ENCODE data around the gene CYP19A1. TPM values are rescaled to one million over a fixed set of nuclear protein-coding genes. Genes with fewer than 3 reads are reported as not detected.
A peak's percentile ranks its signal among the peaks of the same experiment; 100 is the strongest.

Gene CYP19A1
- total RNA-seq, 6 experiments from 2014 or later, result 0.57 TPM; not detected in 5

DNA sequence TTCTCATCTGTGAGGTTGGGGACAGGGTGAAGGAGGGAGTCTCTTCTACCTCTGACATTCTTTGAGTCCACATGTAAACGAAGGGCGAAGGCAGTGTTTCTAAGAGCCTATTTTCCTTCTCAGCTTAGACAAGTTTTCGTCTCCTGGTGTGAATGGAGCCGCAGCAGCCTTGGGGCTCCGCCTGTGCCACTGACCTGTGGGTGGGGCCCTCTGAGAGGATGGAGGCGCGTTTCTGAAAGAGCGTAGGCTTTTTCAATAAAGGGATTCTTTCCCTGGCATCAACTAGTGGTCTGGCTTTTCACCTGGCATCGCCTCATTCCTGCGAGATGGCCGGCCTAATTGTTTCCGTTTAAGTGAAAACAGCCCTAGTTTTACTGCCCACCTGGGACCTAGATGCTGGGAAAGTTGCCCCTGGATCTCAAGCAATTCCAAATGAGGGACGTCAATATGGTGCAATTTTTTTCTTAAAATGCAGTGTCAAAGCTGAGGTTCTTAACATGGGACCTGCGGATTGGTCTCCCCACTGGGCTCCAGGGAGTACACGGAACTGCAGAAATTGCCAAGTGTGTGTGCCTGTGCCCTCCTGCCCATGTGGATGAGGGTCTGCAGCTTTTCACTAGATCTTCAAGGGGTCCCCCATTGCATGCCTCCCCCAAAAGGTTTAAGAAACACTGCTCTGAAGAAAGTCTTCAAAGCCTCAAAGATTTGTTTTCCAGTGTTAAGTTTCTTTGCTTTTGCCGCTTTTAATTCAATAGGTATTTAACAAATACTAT lies 4.0 kb upstream of the CYP19A1 start:
- TF ChIP-seq, protein P1, sequence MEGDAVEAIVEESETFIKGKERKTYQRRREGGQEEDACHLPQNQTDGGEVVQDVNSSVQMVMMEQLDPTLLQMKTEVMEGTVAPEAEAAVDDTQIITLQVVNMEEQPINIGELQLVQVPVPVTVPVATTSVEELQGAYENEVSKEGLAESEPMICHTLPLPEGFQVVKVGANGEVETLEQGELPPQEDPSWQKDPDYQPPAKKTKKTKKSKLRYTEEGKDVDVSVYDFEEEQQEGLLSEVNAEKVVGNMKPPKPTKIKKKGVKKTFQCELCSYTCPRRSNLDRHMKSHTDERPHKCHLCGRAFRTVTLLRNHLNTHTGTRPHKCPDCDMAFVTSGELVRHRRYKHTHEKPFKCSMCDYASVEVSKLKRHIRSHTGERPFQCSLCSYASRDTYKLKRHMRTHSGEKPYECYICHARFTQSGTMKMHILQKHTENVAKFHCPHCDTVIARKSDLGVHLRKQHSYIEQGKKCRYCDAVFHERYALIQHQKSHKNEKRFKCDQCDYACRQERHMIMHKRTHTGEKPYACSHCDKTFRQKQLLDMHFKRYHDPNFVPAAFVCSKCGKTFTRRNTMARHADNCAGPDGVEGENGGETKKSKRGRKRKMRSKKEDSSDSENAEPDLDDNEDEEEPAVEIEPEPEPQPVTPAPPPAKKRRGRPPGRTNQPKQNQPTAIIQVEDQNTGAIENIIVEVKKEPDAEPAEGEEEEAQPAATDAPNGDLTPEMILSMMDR (IDR thresholded peaks at IDR 0.05), result no peak
- no peak for DNase-seq
- Mint-ChIP-seq H3K27ac (no peak overlapping the region), H3K27me3 (ENCODE audit: insufficient read depth) (peaks cover 32% of the 10 kb centered on the region), H3K9me3 (no peaks in the 10 kb centered on the region), H3K36me3 (ENCODE audit: low read depth) (no peaks in the 10 kb centered on the region), H3K4me1 (ENCODE audit: low read depth) (no peaks in the 10 kb centered on the region), H3K4me3 (no peak overlapping the region)

DNA sequence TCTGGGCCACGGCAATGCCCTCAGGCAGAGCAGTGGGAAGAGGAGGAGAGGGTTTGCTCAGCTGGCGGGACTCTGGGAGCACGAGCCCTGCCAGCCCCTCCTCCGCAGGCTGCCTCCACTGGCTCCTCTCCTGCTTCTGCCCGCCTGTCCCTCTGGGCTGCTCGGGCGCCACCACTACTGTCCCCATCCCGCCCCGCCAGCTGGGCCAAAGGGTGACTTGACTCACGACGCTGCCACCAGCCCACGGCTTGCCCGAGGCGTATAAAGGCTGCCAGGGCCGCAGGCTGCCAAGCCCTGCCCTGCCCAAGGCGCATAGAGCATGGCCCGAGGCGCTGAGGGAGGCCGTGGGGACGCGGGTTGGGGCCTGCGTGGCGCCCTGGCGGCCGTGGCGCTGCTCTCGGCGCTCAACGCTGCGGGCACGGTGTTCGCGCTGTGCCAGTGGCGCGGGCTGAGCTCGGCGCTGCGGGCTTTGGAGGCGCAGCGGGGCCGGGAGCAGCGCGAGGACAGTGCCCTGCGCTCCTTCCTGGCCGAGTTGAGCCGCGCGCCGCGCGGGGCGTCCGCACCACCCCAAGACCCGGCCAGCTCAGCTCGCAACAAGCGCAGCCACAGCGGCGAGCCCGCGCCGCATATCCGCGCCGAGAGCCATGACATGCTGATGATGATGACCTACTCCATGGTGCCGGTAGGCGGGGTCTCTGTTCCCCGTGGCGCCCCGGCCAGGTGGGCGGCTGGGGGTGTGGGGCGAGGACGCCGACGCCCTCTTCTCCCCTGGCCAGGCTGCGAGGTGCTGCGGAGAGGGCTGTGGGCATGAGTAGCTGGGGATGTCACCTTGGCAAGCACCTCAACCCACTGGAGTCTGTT lies 3.2 kb upstream of the CYP19A1 start, which contains the start of gene GLDN:
Gene GLDN (plus strand): TSS at position 290 of the 861 bp plus-strand sequence. CDS start 30 bp downstream, at position 320.
- no peaks in the 10 kb centered on the region for H3K36me3 Mint-ChIP-seq (ENCODE audit: low read depth)
- TF ChIP-seq, protein P1 (IDR thresholded peaks at IDR 0.05), result no peak
- H3K4me1 Mint-ChIP-seq (ENCODE audit: low read depth), result no peaks in the 10 kb centered on the region
- H3K4me3 Mint-ChIP-seq, result no peak within 1 kb of the TSS
- H3K27me3 Mint-ChIP-seq (ENCODE audit: insufficient read depth), result peaks cover 32% of the 10 kb centered on the region
- no peak for DNase-seq
- H3K9me3 Mint-ChIP-seq, result no peaks in the 10 kb centered on the region
- no peak within 1 kb of the TSS for H3K27ac Mint-ChIP-seq

DNA sequence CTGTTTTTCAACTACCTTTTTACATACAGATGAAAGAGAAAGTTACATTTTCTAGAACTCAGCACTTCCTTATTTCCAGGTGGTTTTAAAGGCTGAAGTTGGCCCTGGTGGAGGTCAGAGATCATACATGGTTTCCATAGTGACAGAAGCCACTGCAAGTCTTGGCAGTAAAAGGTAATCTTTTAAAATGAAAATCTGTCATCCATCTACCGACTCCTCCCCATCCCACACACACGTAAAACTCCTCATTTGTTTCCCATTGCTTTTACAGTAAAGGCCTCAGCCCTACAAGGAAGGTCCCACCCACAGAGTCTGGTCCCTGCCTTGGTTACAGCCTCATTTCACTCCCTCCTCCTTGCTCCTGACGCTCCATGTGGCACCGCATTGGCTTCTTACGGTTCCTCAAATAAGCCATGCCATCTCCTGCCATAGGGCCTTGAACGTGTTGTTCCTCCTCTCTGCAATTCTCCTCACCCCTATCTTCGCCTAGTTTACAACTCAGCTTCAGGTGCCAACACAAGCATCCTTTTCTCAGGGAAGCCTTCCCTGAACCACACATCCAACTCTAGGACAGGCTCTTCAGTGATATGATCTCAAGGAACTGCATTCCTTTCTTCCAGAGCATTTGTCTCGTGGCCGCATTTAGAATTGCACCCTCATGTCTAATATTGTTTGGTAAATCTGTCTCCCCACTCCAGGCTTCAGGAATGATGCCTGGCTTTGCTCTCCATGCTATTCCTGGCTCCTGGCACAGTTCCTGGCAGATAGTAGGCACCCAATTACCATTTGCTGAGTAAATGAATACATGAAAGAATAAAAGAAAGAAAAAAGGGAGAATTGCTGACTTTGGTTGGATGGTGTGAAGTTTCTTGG lies 2.6 kb downstream of the CYP19A1 start:
- H3K4me3 Mint-ChIP-seq, result no peak overlapping the region
- DNase-seq, result peak; percentile 6
- H3K36me3 Mint-ChIP-seq (ENCODE audit: low read depth), result no peaks in the 10 kb centered on the region
- H3K27me3 Mint-ChIP-seq (ENCODE audit: insufficient read depth), result peaks cover 16% of the 10 kb centered on the region
- TF ChIP-seq, protein P1 (IDR thresholded peaks at IDR 0.05), result peak; percentile 40
- H3K4me1 Mint-ChIP-seq (ENCODE audit: low read depth), result peaks cover 6% of the 10 kb centered on the region; the same call in 1 of the 2 replicates
- H3K27ac Mint-ChIP-seq, result no peak overlapping the region
- H3K9me3 Mint-ChIP-seq, result no peaks in the 10 kb centered on the region

DNA sequence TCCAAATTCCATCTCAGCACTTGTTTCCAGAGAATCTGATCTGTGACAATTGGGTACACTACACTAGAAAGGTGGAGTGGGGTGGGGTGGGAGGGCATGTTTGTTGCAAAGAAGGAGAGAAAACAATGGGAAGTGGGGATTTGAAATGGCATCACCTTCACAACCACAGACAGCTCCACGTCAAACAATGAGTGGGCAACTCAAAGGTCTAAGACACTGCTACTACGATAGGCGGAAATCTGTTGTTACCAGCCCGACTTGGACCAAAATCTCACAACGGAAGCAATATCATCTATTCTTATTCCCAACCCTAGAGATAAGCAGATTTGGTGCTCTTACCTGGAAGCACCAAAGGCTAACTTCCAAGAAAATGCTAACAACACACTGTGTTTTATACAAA lies 3.3 kb downstream of the CYP19A1 start:
- no peak for DNase-seq
- H3K36me3 Mint-ChIP-seq (ENCODE audit: low read depth), result no peaks in the 10 kb centered on the region
- no peak overlapping the region for H3K4me3 Mint-ChIP-seq
- TF ChIP-seq, protein P1 (IDR thresholded peaks at IDR 0.05), result no peak
- H3K4me1 Mint-ChIP-seq (ENCODE audit: low read depth), result peaks cover 6% of the 10 kb centered on the region; the same call in 1 of the 2 replicates
- H3K27ac Mint-ChIP-seq, result no peak overlapping the region
- H3K27me3 Mint-ChIP-seq (ENCODE audit: insufficient read depth), result peaks cover 16% of the 10 kb centered on the region
- H3K9me3 Mint-ChIP-seq, result no peaks in the 10 kb centered on the region

DNA sequence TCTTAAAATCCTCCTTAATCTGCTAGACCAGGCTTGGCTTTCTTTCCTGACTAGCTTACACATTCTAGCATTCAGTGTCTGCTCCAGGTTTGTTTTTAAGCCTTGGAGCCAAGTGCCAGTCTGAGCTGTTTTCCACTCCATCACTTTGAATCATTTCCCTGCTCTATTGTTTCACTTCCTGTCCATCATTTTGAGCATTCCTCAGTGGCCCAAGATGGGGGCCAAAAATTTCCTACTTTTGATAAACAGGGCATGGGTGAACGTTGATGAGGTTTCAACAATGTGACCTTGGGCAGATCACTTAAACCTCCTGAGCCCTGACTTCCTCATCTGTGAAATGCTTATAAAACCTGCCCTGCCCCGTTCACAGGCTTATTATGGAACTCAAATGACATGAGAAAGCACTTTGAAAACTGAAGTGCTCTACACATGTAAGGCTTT lies 4.4 kb downstream of the CYP19A1 start:
- Mint-ChIP-seq H3K9me3 (no peaks in the 10 kb centered on the region), H3K27me3 (ENCODE audit: insufficient read depth) (peaks cover 14% of the 10 kb centered on the region), H3K4me1 (ENCODE audit: low read depth) (peaks cover 6% of the 10 kb centered on the region; the same call in 1 of the 2 replicates), H3K4me3 (no peak overlapping the region), H3K36me3 (ENCODE audit: low read depth) (no peaks in the 10 kb centered on the region), H3K27ac (no peak overlapping the region)
- TF ChIP-seq, protein P1 (IDR thresholded peaks at IDR 0.05), result no peak
- DNase-seq, result no peak
